Medulla oblongata (tissue), 1 donor: ENCODE data around the gene CHCHD5.
"Not testable (repeated sequence)": the region's sequence is repeated elsewhere in the genome, so short reads cannot be mapped to it uniquely, and the experiment has no call there.

ENCODE experiments used
- DNase-seq: peaks from one replicate; pipeline ENCODE4 v3.0.0-alpha.2; 2015; ENCODE audit errors: extremely low spot score

Gene CHCHD5, protein sequence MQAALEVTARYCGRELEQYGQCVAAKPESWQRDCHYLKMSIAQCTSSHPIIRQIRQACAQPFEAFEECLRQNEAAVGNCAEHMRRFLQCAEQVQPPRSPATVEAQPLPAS

DNA sequence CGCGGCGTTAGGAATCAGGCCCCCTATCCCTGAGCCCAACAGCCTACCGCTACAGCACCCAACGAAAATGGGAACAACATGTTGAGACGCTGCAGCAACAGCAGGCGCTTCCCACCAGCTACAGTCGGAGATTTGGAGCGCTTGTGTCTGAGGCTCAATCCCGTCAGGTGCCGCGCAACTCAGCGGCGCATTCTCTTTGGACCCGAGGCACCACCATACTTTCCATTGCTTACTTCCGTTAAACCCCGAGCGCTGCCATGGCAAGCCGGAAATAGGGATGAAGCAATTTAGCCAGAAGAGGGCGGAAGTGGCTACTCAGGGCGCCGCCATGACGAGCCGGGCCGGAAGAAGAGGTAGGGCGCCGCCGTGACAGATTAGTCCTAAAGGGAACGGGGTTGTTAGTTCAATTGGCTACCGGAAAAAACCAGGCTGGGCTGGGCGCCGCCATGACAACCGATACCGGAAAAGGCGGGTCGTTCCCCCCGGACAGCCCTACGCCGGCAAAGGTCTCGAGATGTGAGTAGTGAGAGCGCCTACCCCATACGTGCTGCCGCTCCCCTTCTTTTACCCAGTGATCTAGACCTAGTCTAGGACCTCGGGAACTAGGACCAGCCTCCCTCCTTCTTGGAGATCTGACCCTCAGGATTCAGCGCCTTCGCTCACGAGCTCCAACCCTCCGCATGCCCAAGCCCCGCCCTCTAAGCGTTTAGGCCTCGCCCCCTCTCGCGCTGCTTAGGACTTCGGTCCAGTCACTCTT is at the start of gene CHCHD5:
CHCHD5 (plus strand) TSS at position 476 of the 757 bp plus-strand sequence; CDS start at position 515, 39 bp downstream.
- DNase-seq: peak; percentile 98

DNA sequence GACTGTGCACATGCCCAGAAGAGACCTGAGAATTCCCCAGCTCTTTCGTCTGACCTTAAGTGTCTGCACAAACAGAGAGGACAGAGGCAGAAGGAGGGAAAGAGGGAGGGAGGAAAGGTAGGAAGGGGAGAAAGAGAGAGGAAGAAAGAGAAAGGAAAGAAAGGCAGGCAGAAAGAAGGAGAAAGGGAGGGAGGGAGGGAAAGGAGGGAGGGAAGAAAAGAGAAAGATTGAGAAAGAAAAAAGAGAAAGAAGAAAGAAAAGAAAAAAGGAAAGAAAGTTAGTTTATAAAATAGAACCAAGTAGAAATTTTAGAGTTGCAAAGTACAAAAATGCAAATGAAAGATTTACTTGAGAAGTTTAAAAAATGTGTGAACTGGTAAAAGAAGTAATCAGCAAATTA is 49.6 kb upstream of the CHCHD5 start:
- no peak for DNase-seq

DNA sequence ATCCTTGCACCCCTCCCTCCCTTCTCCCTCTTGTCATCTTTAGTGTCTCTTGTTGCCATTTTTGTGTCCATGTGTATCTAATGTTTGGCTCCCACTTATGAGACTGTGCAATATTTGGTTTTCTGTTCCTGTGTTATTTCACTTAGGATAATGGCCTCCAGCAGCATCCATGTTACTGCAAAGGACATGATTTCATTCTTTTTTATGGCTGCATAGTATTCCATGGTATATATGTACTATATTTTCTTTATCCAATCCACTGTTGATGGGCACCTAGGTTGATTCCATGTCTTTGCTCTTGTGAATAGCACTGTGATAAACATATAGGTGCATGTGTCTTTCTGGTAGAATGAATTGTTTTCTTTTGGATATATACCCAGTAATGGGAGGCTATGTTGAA is 47.7 kb upstream of the CHCHD5 start:
- not testable (repeated sequence) for DNase-seq

DNA sequence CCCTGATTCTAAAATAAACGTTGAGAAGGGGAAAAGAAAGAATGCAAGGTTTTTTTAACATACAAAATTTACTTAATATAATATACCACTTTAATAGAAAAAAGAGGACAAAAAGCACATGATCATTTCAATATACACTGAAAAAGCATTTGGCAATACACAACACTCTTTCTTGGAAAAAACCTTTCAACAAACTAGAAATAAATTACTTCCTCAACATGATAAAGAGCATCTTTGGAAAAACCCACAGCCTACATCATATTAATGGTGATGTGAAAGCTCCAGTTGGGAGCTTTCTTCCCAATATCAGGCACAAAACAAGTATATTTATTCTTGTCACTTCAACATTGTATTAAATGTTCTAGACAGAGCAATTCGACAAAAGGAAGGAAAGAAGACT is 45.1 kb upstream of the CHCHD5 start:
- no peak for DNase-seq

DNA sequence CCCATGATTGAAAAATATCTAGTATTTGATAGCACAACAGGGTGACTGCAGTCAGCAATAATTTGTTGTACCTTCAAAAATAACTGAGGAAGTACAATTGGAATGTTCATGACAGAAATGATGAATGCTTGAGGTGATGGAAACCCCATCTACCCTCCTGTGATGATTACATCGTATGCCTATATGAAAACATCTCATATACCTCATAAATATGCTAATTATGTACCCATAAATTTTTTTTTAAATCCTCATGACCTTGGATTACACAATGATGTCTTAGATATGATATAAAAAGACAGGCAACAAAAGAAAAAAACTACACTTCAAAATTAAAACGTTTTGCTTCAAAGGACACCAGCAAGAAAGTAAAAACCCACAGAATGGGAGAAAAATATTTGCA is 43.5 kb upstream of the CHCHD5 start:
- DNase-seq: no peak

DNA sequence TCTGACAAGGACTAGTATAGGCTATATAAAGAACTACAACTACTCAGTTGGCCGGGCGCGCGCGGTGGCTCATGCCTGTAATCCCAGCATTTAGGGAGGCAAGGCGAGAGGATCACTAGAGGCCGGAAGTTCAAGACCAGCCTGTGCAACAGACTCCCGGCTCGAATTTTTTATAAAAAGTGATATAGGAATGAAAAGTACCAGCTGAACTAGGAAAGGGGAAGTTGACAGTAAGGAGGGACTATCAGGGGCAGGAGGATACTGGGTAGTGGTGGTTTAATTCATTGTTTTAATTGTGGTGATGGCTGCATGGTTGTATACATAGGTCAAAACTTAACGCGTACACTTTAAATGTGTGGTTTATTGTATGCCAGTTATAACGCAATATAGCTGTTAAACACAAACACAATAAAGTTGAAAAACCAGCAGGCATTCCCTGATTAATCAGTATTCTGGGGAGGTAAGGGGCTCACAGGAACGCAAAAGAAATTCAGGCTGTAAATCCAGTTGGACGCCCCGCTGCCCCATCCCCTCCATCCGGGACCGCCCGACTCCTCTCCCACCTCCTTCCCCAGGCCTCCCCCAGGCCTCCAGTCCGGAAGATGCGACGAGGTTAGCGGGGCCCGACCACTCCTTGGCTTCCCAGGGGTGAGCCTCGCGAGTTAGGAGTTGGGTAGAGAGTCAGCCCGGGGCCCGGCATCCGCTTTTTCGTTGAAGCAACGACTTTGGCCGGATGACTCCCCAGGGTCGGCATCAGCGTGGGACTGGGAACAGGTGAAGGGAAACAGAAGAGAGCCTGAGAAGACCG is 42.9 kb upstream of the CHCHD5 start:
- peak; percentile 29 for DNase-seq

DNA sequence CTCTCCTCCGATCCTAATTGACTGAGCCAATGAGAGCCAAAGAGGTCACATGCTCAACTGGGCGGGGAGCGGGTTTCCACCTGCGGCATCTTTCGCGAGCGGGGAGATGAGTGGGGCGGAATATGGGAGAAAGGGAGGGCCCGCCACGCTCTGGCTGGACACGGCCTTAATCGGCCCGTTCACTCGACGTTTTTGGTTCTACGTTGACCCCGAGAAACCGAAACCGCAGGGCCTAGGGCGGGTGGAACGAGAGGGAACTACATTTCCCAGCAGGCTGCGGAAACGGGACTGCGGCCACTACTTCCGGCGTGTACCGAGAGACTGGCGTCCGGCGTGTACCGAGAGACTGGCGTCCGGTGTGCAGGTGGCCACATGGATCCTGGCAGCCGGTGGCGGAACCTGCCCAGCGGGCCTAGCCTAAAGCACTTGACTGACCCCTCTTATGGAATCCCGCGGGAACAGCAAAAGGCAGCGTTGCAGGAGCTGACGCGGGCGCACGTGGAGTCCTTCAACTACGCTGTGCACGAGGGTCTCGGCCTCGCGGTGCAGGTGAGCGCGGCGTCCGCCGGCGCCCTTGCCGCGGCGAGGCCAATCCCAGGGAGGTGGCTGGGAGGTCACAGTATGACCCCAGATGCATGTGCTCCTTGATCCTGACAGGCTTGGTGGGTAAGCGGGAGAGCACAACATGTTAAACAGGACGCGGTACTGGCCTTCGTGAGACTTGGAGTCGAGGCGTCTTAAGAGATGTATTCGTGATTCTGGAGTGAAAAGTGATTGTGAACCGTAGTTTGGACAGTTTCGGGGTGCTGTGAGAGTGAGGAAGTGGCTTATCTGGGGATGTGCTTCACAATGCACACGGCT is 42.1 kb upstream of the CHCHD5 start, which contains the start of gene POLR1B:
POLR1B (plus strand) TSS at position 343 of the 861 bp plus-strand sequence; CDS start at position 373, 30 bp downstream.
- peak; percentile 93 for DNase-seq

DNA sequence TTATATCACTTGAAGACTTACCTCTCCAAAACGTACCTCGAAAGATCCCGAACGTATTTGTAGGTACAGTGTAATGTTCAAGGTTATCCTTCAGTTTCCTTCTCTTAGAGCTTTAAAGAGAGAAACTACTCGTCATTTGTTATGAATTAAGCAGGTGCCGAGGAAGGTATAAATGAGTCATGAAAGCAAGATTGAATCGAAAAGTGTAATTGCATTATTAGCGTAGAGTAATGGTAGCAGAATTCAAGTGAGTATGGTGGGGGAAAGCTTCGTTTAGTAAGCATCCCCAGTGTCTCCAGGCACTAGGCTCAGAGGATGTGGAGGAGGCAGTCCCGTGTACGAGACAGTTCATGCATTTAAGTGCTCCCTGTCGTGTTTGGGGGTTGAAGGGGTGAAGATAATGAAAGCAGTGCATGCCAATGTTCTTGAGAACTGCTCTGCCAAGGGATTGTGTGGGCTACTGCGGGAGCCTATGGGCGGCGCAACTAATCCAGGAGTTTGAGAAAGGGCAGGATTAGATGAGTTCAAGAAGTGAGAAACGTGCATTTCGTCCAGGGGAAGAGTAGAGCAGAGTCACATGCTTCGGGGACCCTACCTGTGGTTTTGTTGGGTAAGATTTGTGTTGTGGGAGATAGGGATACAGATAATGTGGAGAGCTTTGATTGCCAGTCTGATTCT is 41.3 kb upstream of the CHCHD5 start:
- DNase-seq: no peak

DNA sequence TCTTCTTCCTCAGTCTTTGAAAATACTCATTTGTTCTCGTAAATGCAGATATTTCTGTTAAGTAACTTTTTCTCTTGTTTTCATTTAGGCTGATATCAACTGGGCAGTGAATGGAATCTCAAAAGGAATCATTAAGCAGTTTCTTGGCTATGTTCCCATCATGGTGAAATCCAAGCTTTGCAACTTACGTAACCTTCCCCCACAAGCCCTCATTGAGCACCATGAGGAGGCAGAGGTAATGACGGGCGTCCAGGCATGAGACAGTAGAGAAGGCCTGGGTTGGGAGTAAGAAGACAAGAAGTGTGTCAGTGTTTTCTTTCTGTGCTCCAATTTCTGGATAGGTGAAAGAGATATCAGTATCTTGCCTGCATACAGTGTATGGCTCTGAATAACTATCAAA is 37.1 kb upstream of the CHCHD5 start:
- no peak for DNase-seq

DNA sequence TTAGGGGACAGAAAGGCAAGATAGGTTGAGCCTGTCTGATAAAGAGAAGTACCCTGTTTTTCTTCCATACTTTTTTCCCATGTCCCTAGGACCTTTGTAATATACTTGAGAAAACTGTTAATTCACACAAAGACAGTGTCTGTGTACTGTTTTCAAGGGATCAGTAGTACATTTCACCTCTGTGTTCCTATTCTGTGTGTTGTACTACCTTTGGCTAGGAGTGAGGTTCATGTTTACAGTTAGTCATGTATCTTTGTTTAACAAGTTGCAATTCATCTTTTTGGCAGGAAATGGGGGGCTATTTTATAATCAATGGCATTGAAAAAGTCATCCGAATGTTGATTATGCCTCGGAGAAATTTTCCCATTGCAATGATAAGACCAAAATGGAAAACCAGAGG is 35.4 kb upstream of the CHCHD5 start:
- no peak for DNase-seq

DNA sequence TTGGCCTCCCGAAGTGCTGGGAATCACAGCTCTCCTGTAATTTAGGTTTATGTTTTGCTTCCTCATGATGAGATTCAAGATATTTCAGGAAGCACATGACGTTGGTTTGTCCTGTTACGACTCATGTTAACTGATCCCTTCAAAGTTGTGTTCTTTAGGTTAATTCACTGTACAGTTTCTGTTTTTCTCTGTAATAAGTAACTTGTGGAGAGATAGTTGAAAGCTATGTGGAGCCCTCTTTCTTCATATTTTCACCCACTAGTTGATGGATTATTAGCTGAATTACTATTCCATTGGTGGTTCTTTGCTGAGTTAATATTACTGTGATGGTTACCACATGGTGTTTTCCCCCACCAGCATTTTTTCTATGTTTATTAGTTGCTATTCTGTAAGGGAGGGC is 18.3 kb upstream of the CHCHD5 start:
- no peak for DNase-seq

DNA sequence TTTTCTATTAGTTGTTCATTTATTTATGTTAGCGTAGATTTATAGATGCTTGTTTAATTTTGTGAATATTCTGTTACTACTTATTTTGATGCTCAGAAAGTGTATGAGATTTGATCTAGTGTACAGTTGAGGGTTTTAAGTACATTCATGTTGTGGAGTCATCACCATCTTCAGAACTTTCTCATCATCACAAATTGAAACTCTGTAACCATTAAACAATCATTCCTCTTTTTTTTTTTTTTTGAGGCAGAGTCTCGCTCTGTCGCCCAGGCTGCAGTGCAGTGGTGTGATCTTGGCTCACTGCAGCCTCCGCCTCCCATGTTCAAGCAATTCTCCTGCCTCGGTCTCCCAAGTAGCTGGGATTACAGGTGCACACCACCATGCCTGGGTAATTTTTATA is 17.9 kb upstream of the CHCHD5 start:
- DNase-seq: not testable (repeated sequence)

DNA sequence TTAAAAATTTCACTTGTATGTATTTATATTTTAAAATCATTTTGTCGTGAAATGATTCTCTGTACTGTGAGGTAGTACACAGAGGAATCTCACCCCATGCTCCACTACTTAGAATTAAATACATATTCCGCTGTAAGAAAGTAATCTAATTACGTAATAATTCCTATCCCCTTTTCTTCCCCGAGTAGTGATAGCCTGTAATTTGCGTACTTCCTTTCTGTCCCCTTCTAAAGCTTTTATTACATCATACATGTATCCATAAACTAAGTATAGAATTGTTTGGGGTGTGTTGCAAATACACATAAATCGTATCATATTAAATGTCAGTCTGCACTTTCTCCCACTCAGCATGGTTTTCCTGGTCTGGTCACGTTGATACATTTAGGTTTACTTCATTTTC is 12.4 kb upstream of the CHCHD5 start:
- DNase-seq: no peak

DNA sequence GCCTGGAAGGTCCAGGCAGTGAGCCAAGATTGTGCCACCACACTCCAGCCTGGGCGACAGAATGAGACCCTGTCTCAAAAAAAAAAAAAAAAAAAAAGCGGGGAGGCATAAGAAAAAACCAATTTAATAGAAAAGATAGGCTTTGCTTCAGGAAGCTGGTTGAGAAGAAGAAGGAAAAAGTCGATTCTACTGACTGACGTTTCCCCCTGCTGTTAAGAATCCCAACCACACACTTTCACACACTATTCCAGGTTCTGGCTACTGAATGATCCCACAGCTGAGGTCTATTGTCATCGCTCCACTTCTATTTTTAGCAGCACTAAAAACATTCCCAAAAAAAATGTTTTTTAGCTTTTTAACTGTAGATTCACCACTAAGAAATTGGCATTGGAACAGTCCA is 6.7 kb upstream of the CHCHD5 start:
- no peak for DNase-seq

DNA sequence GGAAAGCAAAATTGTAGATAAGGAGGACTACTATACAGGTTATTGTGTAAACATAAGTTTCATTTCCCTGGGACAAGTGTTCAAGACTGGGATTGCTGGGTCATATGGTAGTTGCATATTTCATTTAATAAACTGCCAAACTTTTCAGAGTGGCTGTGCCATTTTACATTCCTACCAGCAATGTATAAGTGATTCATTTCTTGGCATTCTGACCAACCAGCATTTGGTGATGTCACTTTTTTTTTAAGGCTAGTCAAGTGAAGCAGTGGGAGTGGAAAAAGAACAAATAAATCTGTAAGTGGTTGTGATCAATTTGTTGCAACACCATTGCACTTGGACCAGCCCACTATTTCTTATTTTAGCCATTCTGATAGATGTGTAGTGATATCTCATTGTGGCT is 5.2 kb upstream of the CHCHD5 start:
- DNase-seq: no peak

DNA sequence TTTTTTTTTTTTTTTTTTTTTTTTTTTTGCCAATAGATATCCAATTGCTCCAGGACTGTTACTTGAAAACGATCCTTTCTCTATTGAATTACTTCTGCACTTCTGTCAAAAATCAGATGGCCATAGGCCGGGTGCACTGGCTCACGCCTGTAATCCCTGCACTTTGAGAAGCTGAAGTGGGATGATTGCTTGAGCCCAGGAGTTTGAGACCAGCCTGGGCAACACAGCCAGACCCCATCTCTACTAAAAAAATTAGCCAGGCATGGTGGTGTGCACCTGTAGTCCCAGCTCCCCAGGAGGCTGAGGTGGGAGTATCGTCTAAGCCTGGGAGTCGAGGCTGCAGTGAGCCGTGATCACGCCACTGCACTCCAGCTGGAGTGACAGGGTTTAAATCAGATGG is 4.3 kb upstream of the CHCHD5 start:
- DNase-seq: no peak

DNA sequence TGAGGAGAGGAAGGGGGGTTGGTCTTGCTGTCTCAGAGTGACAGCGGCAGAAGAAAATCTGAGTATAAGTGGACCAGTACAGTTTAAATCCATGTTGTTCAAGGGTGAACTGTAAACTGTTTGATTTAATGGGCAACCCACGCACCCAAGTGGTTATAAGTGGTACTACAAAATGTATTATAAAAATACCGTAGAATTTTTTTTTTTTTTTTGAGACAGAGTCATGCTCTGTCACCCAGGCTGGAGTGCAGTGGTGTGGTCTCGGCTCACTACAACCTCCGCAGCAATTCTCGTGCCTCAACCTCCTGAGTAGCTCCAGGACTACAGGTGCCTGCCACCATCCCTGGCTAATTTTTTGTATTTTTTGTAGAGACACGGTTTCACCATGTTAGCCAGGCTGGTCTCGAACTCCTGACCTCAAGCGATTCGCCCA is 2.1 kb upstream of the CHCHD5 start:
- peak; percentile 61 for DNase-seq

DNA sequence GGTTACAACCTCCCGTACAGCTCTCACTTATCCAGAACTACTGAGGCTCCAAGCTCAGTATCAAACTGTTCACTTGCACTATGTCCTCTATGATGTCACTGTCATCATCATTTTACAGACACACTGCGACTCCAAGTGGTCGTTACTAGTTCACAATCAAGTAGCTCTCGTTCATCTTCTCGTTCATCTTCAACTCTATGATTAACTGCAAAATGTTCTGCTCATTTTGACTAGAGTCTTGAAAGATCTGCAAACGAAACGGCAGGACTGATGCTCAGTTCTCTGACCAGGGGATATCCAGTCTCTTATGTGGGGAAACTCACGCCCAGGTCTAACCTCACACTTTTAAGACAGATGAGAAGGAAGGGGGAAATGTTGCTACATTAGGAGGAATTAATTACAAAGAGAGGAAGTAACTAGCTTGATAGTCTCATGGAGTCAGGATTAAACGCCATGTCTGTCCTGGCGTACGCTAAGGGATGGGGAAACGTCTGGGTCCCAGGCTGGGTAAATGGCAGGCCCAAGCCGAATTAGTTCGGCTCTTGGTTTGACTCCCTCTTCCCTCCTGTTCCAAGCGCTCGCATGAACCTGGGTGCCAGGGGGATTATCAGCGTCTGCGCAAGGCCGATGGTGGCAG is 794 bp upstream of the CHCHD5 start:
- DNase-seq: peak; percentile 52

DNA sequence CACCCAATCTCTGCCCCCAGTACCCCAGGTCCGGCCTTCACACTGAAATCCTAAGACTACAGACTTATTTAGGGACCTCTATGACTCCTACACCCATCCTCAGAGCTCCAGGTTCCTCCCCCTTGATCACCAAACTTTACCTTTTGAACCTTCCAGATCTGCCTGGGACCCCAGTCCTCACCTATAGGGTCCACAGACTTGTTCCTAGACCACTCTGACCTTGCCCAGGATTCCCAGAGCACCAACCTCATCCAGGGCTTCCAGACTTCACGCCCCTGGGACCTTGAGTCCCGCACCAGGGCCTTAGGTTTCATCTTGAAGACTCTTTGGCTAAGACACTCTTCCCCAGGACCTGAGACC is 462 bp downstream of the CHCHD5 start:
- no peak for DNase-seq

DNA sequence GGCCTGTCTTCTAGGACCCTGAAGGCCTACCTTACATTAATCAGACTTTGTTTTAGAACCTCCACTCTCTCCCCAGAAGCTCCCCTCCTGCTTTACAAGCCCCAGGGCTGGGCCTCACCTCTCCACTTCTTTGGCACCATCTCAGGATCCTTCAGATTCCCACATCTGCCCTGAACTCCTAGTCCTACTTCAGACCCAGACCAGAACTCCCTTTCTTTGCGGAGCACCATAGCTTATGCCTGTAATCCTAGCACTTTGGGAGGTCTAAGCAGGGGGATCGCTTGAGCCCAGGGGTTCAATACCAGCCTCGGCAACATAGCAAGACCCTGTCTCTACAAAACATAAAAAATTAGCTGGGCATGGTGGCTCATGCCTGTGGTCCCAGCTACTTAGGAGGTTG is 991 bp downstream of the CHCHD5 start:
- no peak for DNase-seq
